ENCODE data around the gene MUTYH.

MUTYH gene

DNA sequence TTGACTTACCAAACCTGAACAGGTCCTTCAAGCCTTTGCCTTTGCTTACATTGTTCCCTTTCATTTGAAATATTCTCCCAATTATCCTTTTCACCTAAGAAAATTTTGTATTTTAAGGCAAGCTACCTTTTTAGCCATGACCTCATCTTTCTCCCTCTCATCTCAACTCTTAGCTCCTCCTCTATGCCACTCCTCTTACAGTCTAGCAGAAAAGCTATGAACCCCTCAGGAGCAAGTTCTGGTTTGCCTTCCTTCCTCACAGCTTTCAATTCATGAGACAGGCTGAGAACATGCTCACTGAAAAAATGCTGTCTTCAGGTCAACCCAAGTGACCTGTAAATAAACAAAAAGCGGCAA lies 8.3 kb upstream of the MUTYH start:
- DNase-seq = no peak

DNA sequence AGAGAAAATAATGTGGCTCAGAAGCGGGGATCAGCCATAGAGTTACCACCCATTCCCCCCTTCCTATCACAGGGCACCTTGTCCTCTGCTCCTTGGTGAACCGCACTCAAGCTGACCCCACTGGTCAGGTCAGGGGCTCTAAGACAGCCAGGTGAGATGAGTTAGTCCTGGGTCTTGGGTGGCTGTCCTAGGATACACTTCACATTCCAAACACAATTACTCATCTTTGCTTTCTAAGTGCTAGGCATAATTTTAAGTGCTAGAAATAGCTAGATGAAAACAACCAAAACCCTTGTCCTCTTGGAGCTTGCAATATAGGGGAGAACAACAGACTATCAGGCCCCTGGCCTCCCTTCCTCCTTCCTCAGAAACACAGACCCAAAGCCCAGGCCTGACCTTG lies 7.8 kb upstream of the MUTYH start:
- DNase-seq = no peak

DNA sequence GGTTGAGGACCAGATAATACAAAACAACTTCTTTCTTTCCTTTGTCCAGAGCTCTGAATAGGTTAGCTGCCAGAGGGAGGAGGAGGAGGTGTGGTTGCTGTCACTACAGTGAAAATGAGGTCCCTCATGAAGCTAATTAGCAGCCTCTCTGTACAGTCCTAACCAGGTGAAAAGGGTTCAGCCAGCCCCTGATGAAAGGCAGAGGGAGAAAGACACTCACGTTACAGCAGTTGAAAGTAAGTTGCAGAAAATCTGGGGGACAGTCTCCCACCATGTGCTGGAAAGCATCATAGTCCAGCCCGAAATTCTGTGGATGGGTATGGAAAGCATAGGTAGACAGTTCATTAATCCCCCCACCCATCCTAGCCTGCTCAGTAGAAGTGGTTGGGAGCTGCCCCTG lies 6.2 kb upstream of the MUTYH start:
- no peak for DNase-seq

DNA sequence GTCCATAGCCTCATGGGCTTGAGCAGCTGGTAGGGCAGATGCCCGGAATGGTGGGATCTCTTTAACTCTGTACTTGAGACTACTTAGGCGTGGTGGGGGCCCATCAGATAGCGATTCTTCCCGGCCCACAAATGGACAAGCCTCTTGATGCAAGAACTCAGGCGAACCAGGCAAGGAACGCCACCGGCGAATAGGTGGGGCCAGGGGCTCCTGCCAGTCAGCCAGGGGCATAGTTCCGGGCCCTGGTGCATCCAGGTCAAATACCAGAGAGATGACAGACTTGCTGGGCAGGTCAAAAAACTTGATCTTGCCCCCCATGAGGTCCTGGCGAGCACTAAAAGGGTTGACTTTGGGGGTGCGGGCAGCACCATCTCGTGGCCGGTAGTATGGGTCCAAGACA lies 4.8 kb upstream of the MUTYH start:
- DNase-seq = no peak

DNA sequence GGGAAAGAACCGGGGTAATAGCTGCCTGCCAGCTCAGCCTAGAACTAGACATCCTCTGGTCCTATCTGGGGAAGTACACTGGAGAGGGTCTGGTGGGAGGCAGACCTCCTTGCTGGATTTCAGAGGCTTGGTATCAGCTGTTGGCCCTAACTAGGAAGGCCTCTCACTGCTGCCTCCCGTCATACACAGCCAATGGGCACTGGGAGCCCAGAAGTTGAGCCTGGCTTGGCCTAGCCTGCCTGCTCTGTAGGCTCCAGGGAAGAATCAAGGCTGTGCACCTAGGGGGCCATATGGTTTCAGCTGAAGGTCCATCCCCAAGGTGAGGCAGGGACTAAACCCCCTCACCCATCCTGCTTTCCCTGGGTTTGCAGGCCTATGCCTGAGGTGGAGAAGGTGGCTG lies 4.3 kb upstream of the MUTYH start:
- no peak for DNase-seq

DNA sequence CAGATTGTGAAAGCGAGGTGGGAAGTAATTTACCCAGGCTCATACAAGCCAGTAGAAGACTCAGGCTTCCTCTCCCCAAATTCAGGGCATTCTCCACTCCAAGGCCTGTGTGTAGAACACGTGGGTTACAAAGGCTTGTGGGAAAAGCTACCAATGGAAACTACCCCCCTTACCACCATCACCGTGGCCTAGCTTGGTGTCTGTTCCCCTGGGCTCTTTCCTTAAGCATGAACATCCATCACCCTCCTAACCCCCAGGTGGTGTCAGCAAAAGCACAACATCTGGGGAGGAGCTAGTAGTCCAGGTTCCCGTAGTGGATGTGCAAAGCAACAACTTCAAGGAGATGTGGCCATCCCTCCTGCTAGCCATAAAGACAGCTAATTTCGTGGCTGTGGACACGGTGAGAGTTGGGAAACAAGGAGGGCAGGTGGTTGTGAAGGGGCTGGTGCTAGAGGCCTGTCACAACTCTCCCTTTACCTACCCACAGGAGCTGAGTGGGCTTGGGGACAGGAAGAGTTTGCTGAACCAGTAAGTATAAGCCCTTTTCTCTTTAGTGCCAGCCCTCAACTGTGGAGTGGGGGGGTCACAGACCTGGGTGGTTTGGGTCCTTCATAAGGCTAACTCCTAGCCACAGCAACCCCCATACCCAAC lies 701 bp upstream of the MUTYH start:
- no peak for DNase-seq

DNA sequence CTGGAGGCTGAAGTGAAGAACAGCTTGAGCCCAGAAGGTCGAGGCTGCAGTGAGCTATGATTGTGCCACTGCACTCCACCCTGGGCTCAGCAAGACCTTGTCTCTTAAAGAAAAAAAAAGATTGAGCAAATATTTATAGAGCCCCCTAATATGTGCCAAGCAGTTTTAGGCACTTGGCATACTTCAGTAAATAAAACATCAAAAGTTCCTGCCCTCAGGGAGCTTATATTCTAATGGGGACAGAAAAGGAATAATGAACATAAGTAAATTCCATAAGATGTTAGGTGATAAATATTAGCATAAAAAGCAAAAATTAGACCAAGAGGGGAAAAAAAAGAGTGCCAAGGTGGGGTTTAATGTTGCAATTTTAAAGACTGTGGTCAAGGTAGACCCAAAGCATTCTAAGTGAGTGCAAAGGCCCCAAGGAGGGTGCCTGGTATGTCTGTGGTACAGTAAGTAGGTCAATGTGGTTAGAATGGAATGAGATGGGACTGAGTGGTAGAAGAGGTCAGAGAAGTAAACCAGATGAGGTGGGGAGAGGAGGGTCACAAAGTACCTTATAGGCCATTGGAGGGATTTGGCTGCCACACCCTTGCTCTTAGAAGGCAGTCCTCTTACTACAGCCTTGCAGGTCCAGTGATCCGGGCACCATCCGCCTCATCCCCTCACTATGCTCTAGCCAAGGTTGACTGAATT lies 2.5 kb downstream of the MUTYH start:
- DNase-seq = no peak

DNA sequence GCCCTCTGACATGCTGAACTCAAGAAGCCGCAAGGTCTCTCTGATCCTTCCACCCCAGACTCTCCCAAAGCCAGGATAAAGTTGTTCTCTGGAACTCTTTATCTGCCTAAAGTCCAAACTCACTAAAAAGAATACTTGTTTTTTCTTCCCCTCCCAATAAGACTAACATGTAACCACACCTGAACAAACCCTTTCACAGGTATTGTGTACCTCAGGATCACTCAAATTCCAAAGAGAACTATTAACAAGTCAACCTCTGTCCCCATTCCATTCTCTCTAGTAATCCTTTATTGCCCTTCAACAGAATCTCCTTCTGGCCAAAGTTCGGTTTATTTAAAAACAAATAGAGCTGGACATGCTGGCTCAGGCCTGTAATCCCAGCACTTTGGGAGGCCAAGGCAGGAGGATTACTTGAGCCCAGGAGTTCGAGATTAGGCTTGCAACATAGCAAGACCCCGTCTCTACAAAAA lies 4.3 kb downstream of the MUTYH start:
- DNase-seq = no peak

DNA sequence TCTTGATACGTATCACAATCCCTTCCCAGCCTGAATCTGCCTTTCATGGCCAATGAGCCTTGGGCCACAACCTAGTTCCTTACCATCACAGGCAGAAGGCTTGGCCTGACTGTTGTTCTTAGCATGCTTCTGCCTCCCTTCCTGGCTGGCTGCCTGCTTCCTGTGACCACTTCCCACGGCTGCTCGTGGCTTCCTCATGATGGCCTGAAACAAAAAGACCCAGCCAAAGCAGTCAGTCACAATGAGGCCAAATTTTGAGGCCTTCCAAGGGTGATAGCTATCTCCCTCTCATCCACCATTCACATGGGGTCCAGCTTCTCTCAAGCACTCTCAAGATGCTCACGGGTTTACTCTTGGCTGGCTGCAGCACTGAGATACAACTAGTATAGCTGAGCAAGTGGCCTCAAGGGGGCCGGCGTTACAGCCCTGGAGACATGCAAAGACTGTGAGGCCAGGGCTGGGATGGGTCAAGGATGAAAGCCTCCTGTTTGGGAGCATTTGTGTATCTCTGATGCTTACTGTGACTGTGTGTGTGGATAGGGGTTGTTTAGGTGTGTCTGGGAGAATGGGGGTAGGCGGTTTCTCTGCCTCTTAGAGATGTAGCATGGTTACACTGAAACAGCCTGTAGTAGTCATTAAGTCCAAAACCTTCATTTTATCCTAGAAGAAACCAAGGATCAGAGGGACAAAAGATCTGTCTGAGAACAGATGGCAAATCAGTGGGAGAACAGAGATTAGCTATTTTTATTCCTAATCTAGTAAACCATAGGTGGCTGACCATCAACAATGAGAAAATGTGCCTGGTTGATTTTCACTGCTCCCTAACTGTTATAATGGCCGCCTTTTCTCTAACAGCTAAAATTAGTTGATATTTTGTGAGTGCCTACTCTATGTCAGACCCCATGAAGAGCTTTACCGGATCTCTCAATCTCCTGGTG lies 5.7 kb downstream of the MUTYH start:
- DNase-seq = no peak

DNA sequence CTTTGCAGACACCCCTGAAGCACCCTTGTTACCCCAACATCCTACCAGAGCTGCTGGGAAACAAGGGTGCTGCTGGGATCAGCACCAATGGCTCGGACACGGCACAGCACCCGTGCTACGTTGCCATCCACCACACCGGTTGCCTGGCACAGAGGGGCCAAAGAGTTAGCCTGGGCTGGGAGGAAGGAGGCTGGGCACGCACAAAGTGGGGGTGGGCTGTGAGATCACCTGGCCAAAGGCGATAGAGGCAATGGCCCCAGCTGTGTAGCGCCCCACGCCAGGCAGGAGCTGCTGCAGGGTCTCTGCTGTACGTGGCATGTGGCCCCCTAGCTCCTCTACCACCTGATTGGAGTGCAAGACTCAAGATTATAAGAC lies 7.9 kb downstream of the MUTYH start:
- DNase-seq = no peak

DNA sequence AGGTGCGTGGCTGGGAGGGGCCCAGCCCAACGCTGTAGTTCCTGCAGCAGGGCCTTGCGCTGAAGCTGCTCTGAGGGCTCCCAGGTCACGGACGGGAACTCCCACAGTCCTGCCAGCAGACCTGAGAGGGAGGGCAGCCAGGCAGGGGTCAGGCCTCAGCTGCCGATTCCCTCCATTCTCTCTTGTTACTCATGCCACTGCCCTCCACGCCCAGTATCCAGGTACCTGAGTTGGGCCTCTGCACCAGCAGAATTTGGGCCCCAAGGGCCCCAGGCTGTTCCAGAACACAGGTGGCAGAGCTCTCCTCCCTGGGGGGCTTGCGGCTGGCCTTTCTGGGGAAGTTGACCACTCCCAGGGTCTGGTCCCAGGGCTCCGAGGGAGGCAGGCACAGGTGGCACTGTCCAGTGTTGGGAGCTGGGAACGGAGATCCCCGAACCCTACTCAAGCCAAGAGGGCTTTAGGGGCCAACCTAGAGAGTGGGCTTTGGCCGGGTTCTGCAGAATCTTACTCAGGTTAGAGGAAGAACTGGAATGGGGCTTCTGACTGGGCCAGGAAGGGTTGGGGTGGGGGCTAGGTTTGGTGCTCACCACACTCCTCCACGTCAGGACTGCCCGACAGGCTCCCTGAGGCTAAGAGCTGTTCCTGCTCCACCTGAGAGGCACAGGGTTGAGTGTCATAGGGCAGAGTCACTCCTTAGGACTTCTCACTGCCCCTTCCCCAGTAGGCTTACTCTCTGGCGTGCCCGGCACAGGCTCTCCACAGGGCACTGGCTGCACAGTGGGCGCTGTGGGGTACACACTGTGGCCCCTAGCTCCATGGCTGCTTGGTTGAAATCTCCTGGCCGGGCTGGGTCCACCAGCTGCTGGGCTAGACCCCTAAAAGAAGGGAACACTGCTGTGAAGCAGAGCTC lies 8.5 kb downstream of the MUTYH start:
- no peak for DNase-seq

DNA sequence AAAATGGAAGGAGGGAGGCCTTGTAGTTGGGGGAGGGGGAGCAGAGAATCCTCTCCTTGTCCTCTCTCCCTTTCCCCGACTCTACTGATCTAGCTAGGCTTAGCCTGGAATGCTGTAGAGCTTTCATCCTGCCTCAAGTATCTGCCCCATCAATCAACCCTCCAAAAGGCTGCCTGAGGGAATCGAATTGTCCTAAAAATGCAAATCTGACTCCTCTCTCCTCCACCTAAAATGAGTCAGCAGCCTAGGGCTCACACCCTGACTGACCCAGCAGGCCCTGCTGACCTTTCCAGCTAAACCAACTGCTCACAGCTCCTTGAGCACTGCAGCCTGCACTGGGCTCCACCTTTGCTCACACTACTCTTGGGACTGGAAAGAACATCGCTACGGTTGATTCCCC lies 10.8 kb downstream of the MUTYH start:
- DNase-seq = no peak

DNA sequence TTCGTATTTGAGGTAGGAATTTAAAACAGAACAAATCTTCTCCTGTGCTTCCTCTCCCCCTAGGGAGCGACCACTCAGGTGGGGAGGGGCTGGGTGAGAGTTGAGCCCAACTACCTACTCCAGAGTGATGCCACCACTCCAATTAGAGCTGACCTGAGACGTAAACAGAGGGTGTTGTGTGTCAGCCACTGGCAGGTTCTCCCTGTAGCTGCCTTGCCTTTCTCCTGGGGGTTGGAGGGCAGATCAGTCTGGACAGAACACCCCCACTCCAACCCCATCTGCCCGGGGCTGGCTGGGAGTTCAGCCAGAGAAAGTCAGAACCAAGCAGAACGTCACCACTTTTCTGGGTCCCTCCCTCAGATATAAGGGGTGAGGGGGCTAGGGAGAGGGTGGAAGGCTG lies 11.6 kb downstream of the MUTYH start:
- DNase-seq = no peak

DNA sequence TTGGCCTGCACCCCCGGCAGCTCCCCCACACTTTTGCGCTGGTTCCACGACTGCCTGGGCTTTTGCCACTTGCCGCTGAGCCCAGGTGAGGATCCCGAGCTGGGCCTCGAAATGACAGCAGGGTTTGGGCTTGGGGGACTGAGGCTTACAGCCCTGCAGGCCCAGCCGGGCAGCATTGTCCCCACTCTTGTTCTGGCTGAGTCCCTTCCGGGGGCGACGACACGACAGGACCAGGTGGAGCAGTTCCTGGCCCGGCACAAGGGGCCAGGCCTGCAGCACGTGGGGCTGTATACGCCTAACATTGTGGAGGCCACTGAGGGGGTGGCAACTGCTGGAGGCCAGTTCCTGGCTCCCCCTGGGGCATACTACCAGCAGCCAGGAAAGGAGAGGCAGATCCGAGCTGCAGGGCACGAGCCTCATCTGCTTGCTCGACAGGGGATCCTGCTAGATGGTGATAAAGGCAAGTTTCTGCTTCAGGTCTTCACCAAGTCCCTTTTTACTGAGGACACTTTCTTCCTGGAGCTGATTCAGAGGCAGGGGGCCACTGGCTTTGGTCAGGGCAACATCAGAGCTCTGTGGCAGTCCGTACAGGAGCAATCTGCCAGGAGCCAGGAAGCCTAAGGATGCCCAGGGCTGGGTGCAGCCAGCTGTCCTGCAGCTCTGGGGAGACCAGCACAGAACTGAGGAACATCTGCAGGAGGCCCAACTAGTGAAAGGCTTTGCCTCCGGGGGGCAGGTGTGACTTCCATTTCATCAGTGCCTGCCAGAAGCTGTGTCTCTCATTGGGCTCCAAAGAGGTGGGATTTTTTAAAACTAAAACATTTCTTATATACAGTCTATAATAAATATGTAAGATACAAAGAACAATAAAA lies 12.4 kb downstream of the MUTYH start:
- DNase-seq = no peak

DNA sequence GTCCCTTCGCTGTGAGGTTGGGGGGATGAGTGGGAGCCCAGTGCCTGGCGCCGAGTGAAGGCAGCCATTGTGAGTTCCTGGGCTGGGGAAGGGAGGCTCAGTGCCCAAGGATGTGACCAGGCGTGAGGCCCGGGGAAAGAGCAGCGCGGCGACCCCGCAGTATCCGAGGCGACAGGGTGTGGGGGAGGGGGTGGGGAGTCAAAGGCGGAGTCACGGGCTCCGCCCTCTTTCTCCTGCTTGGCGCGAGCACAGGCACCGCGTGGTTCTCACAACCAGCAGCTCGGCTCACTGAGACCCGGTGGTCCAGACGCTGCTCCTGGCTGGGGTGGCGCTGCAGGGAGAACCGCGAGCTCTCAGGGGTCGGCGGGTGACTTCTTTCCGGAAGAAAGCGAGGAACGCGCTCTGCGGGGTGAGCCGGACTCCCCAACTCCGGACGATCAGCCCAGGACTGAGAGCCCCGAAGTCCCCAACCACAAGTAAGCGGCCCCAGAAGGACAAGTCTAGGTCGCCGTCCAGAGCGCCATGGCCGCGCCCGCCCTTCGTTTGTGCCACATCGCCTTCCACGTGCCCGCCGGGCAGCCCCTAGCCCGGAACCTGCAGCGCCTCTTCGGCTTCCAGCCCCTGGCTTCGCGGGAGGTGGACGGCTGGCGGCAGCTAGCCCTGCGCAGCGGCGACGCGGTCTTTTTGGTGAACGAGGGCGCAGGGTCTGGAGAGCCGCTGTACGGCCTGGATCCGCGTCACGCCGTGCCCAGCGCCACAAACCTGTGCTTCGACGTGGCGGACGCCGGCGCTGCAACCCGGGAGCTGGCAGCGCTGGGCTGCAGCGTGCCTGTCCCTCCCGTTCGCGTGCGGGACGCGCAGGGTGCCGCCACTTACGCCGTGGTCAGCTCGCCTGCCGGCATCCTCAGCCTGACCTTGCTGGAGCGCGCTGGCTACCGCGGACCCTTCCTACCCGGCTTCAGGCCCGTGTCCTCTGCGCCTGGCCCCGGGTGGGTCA lies 13.3 kb downstream of the MUTYH start, which contains the start of gene HPDL:
Gene HPDL (plus strand): TSS at position 269 of the 997 bp plus-strand sequence. CDS start 254 bp downstream, at position 523.
- DNase-seq = peak; percentile 65

DNA sequence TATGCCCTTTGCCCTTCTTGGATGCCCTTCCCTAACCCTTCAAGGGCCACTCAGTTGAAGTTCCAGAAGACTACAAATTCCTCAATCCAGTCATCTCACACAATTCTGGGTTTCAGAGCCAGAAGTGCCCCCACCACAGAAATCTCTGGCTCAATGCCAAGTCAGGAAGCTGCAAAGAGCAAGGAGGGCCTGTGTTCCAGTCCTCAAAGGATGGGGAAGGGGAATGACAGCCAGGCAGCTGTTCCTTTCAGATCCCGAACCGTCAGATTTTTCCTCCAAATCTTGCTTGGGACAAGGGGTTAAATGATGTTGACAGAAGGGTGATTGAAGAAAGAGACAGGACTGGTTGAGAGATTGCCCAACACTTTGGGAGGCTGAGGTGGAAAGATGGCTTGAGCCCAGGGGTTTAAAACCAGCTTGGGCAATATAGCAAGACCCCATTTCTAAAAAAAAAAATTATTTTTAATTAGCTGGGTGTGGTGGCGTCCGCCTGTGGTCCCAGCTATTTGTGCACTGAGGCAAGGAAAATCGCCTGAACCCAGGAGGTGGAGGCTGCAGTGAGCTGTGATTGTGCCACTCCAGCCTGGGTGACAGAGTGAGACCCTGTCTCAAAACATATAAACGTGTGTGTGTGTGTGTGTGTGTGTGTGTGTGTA lies 14.3 kb downstream of the MUTYH start:
- no peak for DNase-seq

DNA sequence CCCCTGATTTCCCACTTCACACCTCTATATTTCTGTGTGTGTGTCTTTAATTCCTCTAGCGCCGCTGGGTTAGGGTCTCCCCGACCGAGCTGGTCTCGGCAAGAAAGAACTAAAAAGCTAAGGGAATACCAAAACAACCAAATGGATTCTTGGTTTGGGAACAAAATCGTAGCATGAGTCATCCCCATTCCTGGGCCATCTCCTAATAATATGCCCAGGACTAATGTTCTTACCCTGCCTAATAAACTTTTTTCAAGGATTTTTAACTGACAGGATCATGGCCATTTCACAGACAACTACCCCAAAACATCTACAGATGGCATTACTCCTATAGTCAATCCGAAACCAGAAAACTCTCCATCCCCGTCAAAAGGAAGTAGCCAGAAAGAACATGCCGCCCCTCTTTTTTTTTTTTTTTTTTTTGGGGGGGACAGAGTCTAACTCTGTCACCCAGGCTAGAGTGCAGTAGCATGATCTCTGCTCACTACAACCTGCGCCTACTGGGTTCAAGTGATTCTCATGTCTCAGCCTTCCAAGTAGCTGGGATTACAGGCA lies 17.7 kb downstream of the MUTYH start:
- DNase-seq = no peak

DNA sequence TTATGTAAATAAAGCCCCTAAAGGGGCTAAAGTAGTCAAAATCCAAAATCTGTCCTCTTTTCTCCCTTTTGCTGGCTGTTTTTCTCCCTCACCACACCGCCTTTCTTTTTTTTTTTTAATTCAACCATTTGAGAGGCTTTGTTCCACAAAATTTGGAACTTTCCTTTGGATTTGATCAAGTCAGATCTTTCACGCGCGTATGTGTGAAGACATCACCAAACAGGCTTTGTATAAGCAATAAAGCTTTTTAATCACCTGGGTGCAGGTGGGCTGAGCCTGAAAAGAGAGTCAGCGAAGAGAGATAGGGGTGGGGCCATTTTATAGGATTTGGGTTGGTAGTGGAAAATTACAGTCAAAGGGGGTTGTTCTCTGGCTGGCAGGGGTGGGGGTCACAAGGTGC lies 18.8 kb downstream of the MUTYH start:
- DNase-seq = no peak

DNA sequence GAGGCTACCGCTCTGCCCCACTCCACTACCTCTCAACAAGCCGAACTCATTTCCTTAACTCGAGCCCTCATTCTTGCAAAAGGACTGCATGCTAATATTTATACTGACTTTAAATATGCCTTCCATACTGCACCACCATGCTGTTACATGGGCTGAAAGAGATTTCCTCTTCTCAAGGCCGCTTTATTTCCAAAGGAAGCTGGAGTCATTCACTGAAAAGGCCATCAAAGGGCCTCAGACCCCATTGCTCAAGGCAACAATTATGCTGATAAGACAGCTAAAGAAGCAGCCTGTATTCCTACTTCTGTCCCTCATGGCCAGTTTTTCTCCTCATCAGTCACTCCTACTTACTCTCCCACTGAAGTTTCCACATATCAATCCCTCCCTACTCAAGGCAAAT lies 20.5 kb downstream of the MUTYH start:
- DNase-seq = no peak
